ENCODE data around the gene VAMP4. TPM values are rescaled to one million over a fixed set of nuclear protein-coding genes. Genes with fewer than 3 reads are reported as not detected.

The VAMP4 gene
- total RNA-seq, 1 experiment from 2014 or later = 9.3 TPM

- no peaks in the 10 kb centered on the region for H3K27me3 ChIP-seq (ENCODE audit: control insufficient read depth, insufficient read depth, low read length)
- BruUV-seq (replicated peaks) = no TSS peak
- no peaks in the 10 kb centered on the region for H3K9me3 ChIP-seq (ENCODE audit: control insufficient read depth, insufficient read depth, low read depth, low read length)
- H3K4me1 ChIP-seq (ENCODE audit: control insufficient read depth, insufficient read depth, low read length) = peaks cover 9% of the 10 kb centered on the region
- TF ChIP-seq REST (IDR thresholded peaks at IDR 0.05; ENCODE audit: insufficient read depth in 1 of 2, low read depth in 2 of 2, low read length in 1 of 2) = no peak
- no peak for TF ChIP-seq TCF7L2 (IDR thresholded peaks at IDR 0.05; ENCODE audit: low read depth, low read length)
- no peak for TF ChIP-seq POLR2AphosphoS5 (IDR thresholded peaks at IDR 0.05; ENCODE audit: low read depth, low read length)
- no peak for TF ChIP-seq SIN3A (IDR thresholded peaks at IDR 0.05; ENCODE audit: borderline replicate concordance, insufficient read depth, low read depth, low read length)
- TF ChIP-seq, protein P1, sequence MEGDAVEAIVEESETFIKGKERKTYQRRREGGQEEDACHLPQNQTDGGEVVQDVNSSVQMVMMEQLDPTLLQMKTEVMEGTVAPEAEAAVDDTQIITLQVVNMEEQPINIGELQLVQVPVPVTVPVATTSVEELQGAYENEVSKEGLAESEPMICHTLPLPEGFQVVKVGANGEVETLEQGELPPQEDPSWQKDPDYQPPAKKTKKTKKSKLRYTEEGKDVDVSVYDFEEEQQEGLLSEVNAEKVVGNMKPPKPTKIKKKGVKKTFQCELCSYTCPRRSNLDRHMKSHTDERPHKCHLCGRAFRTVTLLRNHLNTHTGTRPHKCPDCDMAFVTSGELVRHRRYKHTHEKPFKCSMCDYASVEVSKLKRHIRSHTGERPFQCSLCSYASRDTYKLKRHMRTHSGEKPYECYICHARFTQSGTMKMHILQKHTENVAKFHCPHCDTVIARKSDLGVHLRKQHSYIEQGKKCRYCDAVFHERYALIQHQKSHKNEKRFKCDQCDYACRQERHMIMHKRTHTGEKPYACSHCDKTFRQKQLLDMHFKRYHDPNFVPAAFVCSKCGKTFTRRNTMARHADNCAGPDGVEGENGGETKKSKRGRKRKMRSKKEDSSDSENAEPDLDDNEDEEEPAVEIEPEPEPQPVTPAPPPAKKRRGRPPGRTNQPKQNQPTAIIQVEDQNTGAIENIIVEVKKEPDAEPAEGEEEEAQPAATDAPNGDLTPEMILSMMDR (IDR thresholded peaks at IDR 0.05) = no peak
- in situ Hi-C loops (cut with HindIII; ENCODE audit: low pct_unique_long_range_greater_than_20kb, low sequenced_read_pairs) (no loop called here), intact Hi-C loops (cut with micrococcal nuclease; ENCODE audit: unreplicated experiment) (no loop called here)
- H3K27ac ChIP-seq (ENCODE audit: low read length) = no peak overlapping the region
- peaks cover 14% of the 10 kb centered on the region for H3K36me3 ChIP-seq (ENCODE audit: control insufficient read depth, insufficient read depth, low read length)
- ATAC-seq (no peak), DNase-seq (ENCODE audit: low read depth, low spot score) (no peak)
- CTCF ChIA-PET = no interaction called here
- POLR2A ChIA-PET = no interaction called here
- no peak overlapping the region for H3K4me3 ChIP-seq (ENCODE audit: low read depth in 2 of 2, low read length in 2 of 2)
Observed at GRCh38 chr1:171784784-171785183, 42.9 kb upstream of the VAMP4 start.

DNA sequence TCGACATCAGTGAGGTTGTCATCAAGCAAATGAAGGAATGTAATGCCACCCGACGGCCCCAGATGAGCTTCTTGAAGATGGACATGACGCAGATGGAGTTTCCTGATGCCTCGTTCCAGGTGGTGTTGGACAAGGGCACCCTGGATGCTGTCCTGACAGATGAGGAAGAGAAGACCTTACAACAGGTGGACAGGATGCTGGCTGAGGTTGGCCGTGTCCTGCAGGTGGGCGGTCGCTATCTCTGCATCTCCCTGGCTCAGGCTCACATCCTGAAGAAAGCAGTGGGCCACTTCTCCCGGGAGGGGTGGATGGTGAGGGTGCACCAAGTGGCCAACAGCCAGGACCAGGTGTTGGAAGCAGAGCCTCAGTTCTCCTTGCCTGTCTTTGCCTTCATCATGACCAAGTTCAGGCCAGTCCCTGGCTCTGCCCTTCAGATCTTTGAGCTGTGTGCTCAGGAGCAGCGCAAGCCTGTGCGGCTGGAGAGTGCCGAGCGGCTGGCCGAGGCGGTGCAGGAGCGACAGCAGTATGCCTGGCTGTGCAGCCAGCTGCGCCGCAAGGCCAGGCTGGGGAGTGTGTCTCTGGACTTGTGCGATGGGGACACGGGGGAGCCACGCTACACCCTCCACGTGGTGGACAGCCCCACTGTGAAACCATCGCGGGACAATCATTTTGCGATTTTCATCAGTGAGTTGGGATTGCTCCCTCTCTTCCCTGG lies 42.1 kb upstream of the VAMP4 start:
- intact Hi-C loops (cut with micrococcal nuclease; ENCODE audit: unreplicated experiment) (no loop called here), in situ Hi-C loops (cut with HindIII; ENCODE audit: low pct_unique_long_range_greater_than_20kb, low sequenced_read_pairs) (no loop called here)
- H3K4me1 ChIP-seq (ENCODE audit: control insufficient read depth, insufficient read depth, low read length) = peaks cover 9% of the 10 kb centered on the region
- no peak for DNase-seq (ENCODE audit: low read depth, low spot score)
- no peak for ATAC-seq
- no TSS peak for BruUV-seq (replicated peaks)
- ChIA-PET POLR2A (no interaction called here), CTCF (no interaction called here)
- H3K27ac ChIP-seq (ENCODE audit: low read length) = no peak overlapping the region
- H3K9me3 ChIP-seq (ENCODE audit: control insufficient read depth, insufficient read depth, low read depth, low read length) = no peaks in the 10 kb centered on the region
- no peaks in the 10 kb centered on the region for H3K27me3 ChIP-seq (ENCODE audit: control insufficient read depth, insufficient read depth, low read length)
- peaks cover 10% of the 10 kb centered on the region for H3K36me3 ChIP-seq (ENCODE audit: control insufficient read depth, insufficient read depth, low read length)
- TF ChIP-seq SIN3A (IDR thresholded peaks at IDR 0.05; ENCODE audit: borderline replicate concordance, insufficient read depth, low read depth, low read length) (no peak), TCF7L2 (IDR thresholded peaks at IDR 0.05; ENCODE audit: low read depth, low read length) (no peak), POLR2AphosphoS5 (IDR thresholded peaks at IDR 0.05; ENCODE audit: low read depth, low read length) (no peak), REST (IDR thresholded peaks at IDR 0.05; ENCODE audit: insufficient read depth in 1 of 2, low read depth in 2 of 2, low read length in 1 of 2) (no peak)
- TF ChIP-seq, protein P1 (IDR thresholded peaks at IDR 0.05) = no peak
- H3K4me3 ChIP-seq (ENCODE audit: low read depth in 2 of 2, low read length in 2 of 2) = no peak overlapping the region
